ENCODE data around the gene THAP11. TPM values are rescaled to one million over a fixed set of nuclear protein-coding genes. Genes with fewer than 3 reads are reported as not detected.

The THAP11 gene
- total RNA-seq, 6 donors from 2014 or later = 28.3 to 66.3 (median 34.3) TPM

GRCh38 chr16:67845291-67846062 lies 3.4 kb downstream of the THAP11 start:
- Histone ChIP-seq H3K36me3 (no peaks in the 10 kb centered on the region), H3K27ac (peak overlapping the region; percentile 87 to 98 (median 94)), H3K9me3 (no peaks in the 10 kb centered on the region), H3K4me3 (peak overlapping the region in 3 of 4 donors; percentile 73 to 97 (median 97)), H3K4me1 (peaks cover 44 to 60% (median 51%) of the 10 kb centered on the region in 4 donors), H3K27me3 (no peaks in the 10 kb centered on the region)
- 67 to 70% methylated on average over 5 of the region's 5 CpGs for WGBS, 2 donors
- DNase-seq = no peak
- TF ChIP-seq, protein P1, sequence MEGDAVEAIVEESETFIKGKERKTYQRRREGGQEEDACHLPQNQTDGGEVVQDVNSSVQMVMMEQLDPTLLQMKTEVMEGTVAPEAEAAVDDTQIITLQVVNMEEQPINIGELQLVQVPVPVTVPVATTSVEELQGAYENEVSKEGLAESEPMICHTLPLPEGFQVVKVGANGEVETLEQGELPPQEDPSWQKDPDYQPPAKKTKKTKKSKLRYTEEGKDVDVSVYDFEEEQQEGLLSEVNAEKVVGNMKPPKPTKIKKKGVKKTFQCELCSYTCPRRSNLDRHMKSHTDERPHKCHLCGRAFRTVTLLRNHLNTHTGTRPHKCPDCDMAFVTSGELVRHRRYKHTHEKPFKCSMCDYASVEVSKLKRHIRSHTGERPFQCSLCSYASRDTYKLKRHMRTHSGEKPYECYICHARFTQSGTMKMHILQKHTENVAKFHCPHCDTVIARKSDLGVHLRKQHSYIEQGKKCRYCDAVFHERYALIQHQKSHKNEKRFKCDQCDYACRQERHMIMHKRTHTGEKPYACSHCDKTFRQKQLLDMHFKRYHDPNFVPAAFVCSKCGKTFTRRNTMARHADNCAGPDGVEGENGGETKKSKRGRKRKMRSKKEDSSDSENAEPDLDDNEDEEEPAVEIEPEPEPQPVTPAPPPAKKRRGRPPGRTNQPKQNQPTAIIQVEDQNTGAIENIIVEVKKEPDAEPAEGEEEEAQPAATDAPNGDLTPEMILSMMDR (IDR thresholded peaks at IDR 0.05) = no peak
- TF ChIP-seq POLR2A (IDR thresholded peaks at IDR 0.05) (no peak), POLR2AphosphoS5 (IDR thresholded peaks at IDR 0.05) (no peak), EP300 (IDR thresholded peaks at IDR 0.05) (no peak)
- ATAC-seq (ENCODE audit: low FRiP score in 2 of 2) = no peak

DNA sequence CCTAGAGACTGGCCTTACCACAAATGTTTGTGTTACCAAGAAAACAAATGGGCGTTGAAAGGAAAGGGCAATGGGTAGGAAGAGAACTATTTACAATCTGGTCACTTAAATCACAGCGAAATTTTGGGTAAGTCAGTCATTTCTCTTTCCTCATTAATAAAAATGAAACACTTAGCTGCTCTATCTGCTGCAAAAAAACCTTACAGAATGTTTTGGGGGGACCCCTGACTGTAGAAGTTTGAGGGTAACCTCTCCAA lies 3.9 kb downstream of the THAP11 start:
- H3K27me3 ChIP-seq = no peaks in the 10 kb centered on the region
- TF ChIP-seq POLR2AphosphoS5 (IDR thresholded peaks at IDR 0.05) (no peak), EP300 (IDR thresholded peaks at IDR 0.05) (no peak), POLR2A (IDR thresholded peaks at IDR 0.05) (no peak)
- TF ChIP-seq, protein P1 (IDR thresholded peaks at IDR 0.05) = no peak
- H3K4me1 ChIP-seq = peaks cover 44 to 60% (median 51%) of the 10 kb centered on the region in 4 donors
- ATAC-seq (ENCODE audit: low FRiP score in 2 of 2) = no peak
- peak overlapping the region; percentile 73 to 98 (median 97) for H3K4me3 ChIP-seq
- H3K27ac ChIP-seq = peak overlapping the region; percentile 87 to 98 (median 94)
- no peak for DNase-seq
- H3K9me3 ChIP-seq = no peaks in the 10 kb centered on the region
- H3K36me3 ChIP-seq = no peaks in the 10 kb centered on the region
- 0 to 8% methylated on average over 2 of the region's 2 CpGs for WGBS, 2 donors

DNA sequence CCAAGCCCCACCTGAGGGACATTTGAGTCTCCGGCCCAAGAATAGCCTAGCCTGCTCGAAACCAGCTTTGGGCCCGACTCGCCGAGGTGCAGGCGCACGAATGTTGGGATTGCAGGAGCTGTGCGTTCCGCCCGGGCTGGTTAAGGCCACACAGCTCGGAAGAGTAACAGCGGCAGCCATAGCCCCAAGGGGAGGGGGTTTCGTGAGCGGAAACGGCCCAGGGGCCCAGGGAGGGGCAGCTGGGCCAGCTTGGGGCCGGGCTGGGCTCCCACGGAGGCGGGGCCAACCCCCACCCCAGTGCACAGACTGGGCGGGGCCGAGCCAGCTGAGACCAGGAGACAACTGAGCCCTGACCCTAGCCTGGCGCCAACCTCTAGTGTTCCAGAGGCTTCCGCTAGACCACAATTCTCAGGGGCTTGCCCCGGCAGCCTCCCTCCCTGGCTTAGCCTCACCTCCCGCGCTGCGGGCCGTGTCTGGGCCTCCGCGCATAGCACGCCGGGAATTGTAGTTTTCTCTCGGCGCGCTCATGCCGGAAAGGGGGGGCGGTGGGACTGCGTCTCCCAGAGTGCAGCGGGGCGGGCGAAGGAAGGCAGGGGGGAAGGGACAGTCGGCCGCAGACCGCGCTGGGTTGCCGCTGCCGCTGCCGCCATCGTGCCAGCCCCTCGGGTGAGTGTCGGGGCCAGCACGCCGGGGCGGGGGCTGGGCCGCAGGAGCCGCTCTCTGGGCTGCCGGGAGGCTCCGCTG lies 4.4 kb downstream of the THAP11 start, which contains the start of gene NUTF2:
NUTF2 (plus strand) TSS at position 614 of the 744 bp plus-strand sequence. CDS start 18,198 bp downstream, outside the sequence.
- Histone ChIP-seq H3K36me3 (no peaks in the 10 kb centered on the region), H3K4me1 (peaks cover 44 to 57% (median 49%) of the 10 kb centered on the region in 4 donors), H3K4me3 (peak within 1 kb of the TSS; percentile 73 to 98 (median 97)), H3K27me3 (no peaks in the 10 kb centered on the region), H3K9me3 (no peaks in the 10 kb centered on the region), H3K27ac (peak within 1 kb of the TSS; percentile 87 to 98 (median 94))
- ATAC-seq (ENCODE audit: low FRiP score in 2 of 2) = peak; percentile 93 to 94
- DNase-seq = peak; percentile 94 to 96
- TF ChIP-seq, protein P1 (IDR thresholded peaks at IDR 0.05) = peak in 3 of 6 experiments; percentile 1 to 12 (median 4)
- TF ChIP-seq POLR2A (IDR thresholded peaks at IDR 0.05) (peak in 2 of 4 donors; percentile 5 to 73), EP300 (IDR thresholded peaks at IDR 0.05) (peak in 1 of 4 donors; percentile 68), POLR2AphosphoS5 (IDR thresholded peaks at IDR 0.05) (peak; percentile 70 to 85)
- 0% methylated on average over 1 to 38 of the region's 57 CpGs for whole genome bisulfite sequencing, 2 donors

- 0% methylated on average over 9 to 20 of the region's 62 CpGs for WGBS, 2 donors
- peak; percentile 67 to 77 for ATAC-seq (ENCODE audit: low FRiP score in 2 of 2)
- DNase-seq = peak; percentile 54 to 77
Measured at GRCh38 chr16:67847064-67847861, 5.1 kb downstream of the THAP11 start, which contains the start of gene CENPT. CENPT (minus strand) TSS chr16:67847693; CDS start chr16:67833859, 13,834 bp downstream.

More at GRCh38 chr16:67847064-67847861, 5.1 kb downstream of the THAP11 start, which contains the start of gene CENPT:
- TF ChIP-seq EP300 (IDR thresholded peaks at IDR 0.05) (no peak), POLR2A (IDR thresholded peaks at IDR 0.05) (peak in 1 of 4 donors; percentile 59), POLR2AphosphoS5 (IDR thresholded peaks at IDR 0.05) (no peak)
- TF ChIP-seq, protein P1 (IDR thresholded peaks at IDR 0.05) = peak in 3 of 6 experiments; percentile 1 to 14 (median 5)
- H3K27me3 ChIP-seq = no peaks in the 10 kb centered on the region
- H3K36me3 ChIP-seq = no peaks in the 10 kb centered on the region
- H3K4me1 ChIP-seq = peaks cover 44 to 61% (median 47%) of the 10 kb centered on the region in 4 donors
- H3K9me3 ChIP-seq = no peaks in the 10 kb centered on the region
- peak within 1 kb of the TSS; percentile 87 to 98 (median 94) for H3K27ac ChIP-seq
- H3K4me3 ChIP-seq = peak within 1 kb of the TSS; percentile 73 to 98 (median 97)

Measured in upper lobe of left lung (tissue), 6 donors.